ENCODE measurements around the gene CWC15.

GRCh38 chr11:94920311-94920710, 53.0 kb downstream of the CWC15 start:
- TF ChIP-seq CTCF (IDR thresholded peaks at IDR 0.05) (no peak), POLR2A (IDR thresholded peaks at IDR 0.05) (no peak)

Measured in body of pancreas (tissue), 4 donors.